ENCODE measurements around the gene GNAI1.

- TF ChIP-seq CTCF (IDR thresholded peaks at IDR 0.05) = no peak
- no peak for TF ChIP-seq POLR2AphosphoS5 (IDR thresholded peaks at IDR 0.05)
- TF ChIP-seq POLR2A (IDR thresholded peaks at IDR 0.05) = no peak
These were observed 12.0 kb downstream of the GNAI1 start for GRCh38 chr7:80146545-80147182.

All from prostate gland (tissue), 2 donors.